Testis (tissue), 3 donors: ENCODE measurements around the gene PRKACG. TPM values are rescaled to one million over a fixed set of nuclear protein-coding genes. Genes with fewer than 3 reads are reported as not detected.
A peak's percentile ranks its signal among the peaks of the same experiment; 100 is the strongest.

Experiments used
- DNase-seq: peaks from one replicate; pipeline ENCODE4 v3.0.0-alpha.2; 2019
- H3K27ac ChIP-seq, 2 donors: fragments of 200-600 bp; sonication (generic); one replicate each; pipeline ENCODE4 v1.5.1; 2019
- H3K27me3 ChIP-seq: fragments of 200-600 bp; sonication (generic); one replicate; pipeline ENCODE4 v1.5.1; 2019
- H3K36me3 ChIP-seq: fragments of 200-600 bp; sonication (generic); one replicate; pipeline ENCODE4 v1.5.1; 2017; ENCODE audit warnings: low read depth; ENCODE audit errors: missing control alignments
- H3K4me1 ChIP-seq: fragments of 200-600 bp; sonication (generic); one replicate; pipeline ENCODE4 v1.5.1; 2019
- H3K4me3 ChIP-seq, 2 donors: fragments of 200-600 bp; sonication (generic); one replicate each; pipeline ENCODE4 v1.5.1; 2017 to 2019
- H3K9me3 ChIP-seq: fragments of 200-600 bp; sonication (generic); one replicate; pipeline ENCODE4 v1.5.1; 2017
- POLR2A ChIP-seq: fragments of 450-650 bp; IDR thresholded peaks from one replicate; pipeline ENCODE4 v1.6.1; 2017; ENCODE audit warnings: antibody characterized with exemption, mild to moderate bottlenecking, moderate library complexity
- WGBS, 2 donors: methylation state at CpG; one replicate each; pipeline ENCODE4 v1.1.5; 2018; 5-methylcytosine and 5-hydroxymethylcytosine counted together
- intact Hi-C: fragments of 100-400 bp; cut with DNase I; formaldehyde crosslinking; loops from one replicate; pipeline ENCODE4 v1.15.1; 2023; ENCODE audit warnings: low total_unique reads
- polyA plus RNA-seq: library from polyadenylated mRNA; stranded (reverse); fragments of 350-450 nt; fragmentation: Illumina TruSeq; extraction: RNeasy Lipid Tissue Mini Kit (QIAGEN cat#74804); gene quantifications from one replicate; pipeline ENCODE4 v1.2.3, GENCODE V29; 2014; ENCODE audit warnings: low read depth, low replicate concordance; ENCODE audit not compliant: insufficient read depth
- total RNA-seq, 2 donors: library from RNA; depleted of rRNA; stranded (reverse); fragments of >200 nt; gene quantifications; one replicate each; pipeline ENCODE4 v1.2.3, GENCODE V29; 2016
- TF ChIP-seq, protein P1 (sequence below), 3 experiments: fragments of 450-650 bp in 2 of 3; fragments of 200-600 bp in 1 of 3; sonication (generic) in 1 of 3; IDR thresholded peaks; one replicate each; pipeline ENCODE4 v1.5.1; 2016 to 2019; ENCODE audit warnings: antibody characterized with exemption in 3 of 3, mild to moderate bottlenecking in 2 of 3, moderate library complexity in 1 of 3

Gene PRKACG
- total and polyA plus RNA-seq, 3 donors from 2014 or later, result 14.0 to 46.5 (median 14.2) TPM

DNA sequence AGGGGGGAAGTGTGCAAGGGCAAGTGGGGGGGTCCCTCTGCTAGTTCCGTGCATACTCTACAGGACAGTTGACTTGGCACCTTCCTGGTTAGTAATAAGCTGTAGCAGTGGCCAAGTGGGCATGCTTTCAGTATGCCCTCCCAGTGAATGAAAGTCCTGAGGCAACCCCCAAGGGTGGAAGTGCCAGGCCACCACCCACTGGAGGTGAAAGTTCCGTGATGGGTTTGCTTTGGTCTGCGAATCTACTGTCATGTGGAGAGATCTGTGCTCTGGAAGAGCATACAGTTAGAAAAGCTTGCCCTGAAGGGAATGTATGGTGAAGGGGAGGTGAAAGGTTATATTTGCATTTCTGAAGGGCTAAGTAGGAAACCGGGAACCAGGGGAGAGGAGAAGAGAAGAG lies 31.9 kb upstream of the PRKACG start:
- WGBS, 2 donors, result 88% methylated on average over 4 of the region's 4 CpGs
- no peak overlapping the region for H3K4me3 ChIP-seq
- peaks cover 12% of the 10 kb centered on the region for H3K4me1 ChIP-seq
- no peaks in the 10 kb centered on the region for H3K9me3 ChIP-seq
- no peak for TF ChIP-seq POLR2A
- TF ChIP-seq, protein P1, sequence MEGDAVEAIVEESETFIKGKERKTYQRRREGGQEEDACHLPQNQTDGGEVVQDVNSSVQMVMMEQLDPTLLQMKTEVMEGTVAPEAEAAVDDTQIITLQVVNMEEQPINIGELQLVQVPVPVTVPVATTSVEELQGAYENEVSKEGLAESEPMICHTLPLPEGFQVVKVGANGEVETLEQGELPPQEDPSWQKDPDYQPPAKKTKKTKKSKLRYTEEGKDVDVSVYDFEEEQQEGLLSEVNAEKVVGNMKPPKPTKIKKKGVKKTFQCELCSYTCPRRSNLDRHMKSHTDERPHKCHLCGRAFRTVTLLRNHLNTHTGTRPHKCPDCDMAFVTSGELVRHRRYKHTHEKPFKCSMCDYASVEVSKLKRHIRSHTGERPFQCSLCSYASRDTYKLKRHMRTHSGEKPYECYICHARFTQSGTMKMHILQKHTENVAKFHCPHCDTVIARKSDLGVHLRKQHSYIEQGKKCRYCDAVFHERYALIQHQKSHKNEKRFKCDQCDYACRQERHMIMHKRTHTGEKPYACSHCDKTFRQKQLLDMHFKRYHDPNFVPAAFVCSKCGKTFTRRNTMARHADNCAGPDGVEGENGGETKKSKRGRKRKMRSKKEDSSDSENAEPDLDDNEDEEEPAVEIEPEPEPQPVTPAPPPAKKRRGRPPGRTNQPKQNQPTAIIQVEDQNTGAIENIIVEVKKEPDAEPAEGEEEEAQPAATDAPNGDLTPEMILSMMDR (IDR thresholded peaks at IDR 0.05), result no peak
- H3K36me3 ChIP-seq, result no peaks in the 10 kb centered on the region
- no peak for DNase-seq
- no peaks in the 10 kb centered on the region for H3K27me3 ChIP-seq
- intact Hi-C loops, result no loop called here
- no peak overlapping the region for H3K27ac ChIP-seq

DNA sequence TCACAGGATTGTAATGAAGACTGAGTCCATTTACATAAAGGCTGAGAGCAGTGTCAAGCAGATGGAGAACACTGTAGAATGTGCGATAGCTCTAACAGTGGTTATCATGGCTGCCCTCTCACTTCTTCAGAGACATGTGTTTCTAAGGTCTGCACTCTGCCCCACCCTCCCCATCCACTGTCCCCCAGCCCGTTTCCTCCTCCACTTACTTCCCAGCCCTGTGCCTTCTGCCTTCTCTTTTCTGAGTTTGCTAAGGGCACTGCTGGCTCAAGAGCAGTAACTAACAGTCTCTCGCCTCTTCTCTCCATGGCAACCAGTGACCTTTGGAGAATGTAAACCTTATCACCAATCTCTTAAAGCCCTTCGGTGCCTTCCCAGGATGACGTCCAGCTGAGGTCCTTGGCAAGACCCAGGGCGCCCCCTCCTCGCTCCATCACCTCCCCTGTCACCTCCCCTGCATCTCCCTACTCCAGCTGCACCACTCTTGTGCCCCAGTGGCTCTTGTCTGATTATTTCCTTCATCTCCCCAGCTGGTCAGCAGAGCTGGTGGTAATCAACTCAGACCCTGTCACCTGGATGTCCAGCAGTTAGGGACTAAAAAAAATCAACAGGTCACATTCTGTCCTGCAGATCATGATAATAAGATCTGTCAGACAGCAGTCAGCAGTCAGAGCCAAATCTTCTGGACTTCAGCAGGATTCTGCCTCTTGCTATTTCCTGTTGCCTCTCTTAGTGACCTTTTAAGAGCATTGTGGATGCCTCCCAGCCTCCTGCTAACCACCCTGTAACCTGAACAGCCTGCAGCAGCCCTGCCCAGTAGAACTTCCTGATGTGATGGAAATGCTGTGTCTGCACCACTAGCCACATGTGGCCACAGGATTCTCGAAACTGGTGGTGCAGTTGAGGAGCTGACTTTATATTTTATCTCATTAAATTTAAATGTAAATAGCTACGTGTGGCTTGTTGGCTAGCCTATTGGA lies 30.6 kb upstream of the PRKACG start:
- Histone ChIP-seq H3K27ac (peak overlapping the region; percentile 50 to 64), H3K36me3 (no peaks in the 10 kb centered on the region), H3K9me3 (no peaks in the 10 kb centered on the region), H3K4me3 (no peak overlapping the region), H3K4me1 (peaks cover 12% of the 10 kb centered on the region), H3K27me3 (no peaks in the 10 kb centered on the region)
- 54 to 59% methylated on average over 9 of the region's 9 CpGs for WGBS, 2 donors
- TF ChIP-seq, protein P1 (IDR thresholded peaks at IDR 0.05), result no peak
- no peak for TF ChIP-seq POLR2A
- intact Hi-C loops, result no loop called here
- DNase-seq, result no peak

GRCh38 chr9:69040646-69041045 lies 26.7 kb upstream of the PRKACG start:
- Histone ChIP-seq H3K4me1 (peaks cover 25% of the 10 kb centered on the region), H3K9me3 (no peaks in the 10 kb centered on the region), H3K4me3 (no peak overlapping the region), H3K27ac (no peak overlapping the region), H3K27me3 (no peaks in the 10 kb centered on the region), H3K36me3 (no peaks in the 10 kb centered on the region)
- intact Hi-C loops, result no loop called here
- TF ChIP-seq, protein P1 (IDR thresholded peaks at IDR 0.05), result no peak
- TF ChIP-seq POLR2A, result no peak
- DNase-seq, result no peak
- 93 to 98% methylated on average over 2 of the region's 2 CpGs for WGBS, 2 donors

- H3K9me3 ChIP-seq, result no peaks in the 10 kb centered on the region
- peak overlapping the region; percentile 71 to 73 for H3K4me3 ChIP-seq
- no peaks in the 10 kb centered on the region for H3K36me3 ChIP-seq
- TF ChIP-seq, protein P1 (IDR thresholded peaks at IDR 0.05), result no peak
- TF ChIP-seq POLR2A, result no peak
- intact Hi-C loops, result no loop called here
- DNase-seq, result no peak
- no peaks in the 10 kb centered on the region for H3K27me3 ChIP-seq
- H3K27ac ChIP-seq, result peak overlapping the region; percentile 83 to 85
- H3K4me1 ChIP-seq, result peaks cover 13% of the 10 kb centered on the region
- WGBS, 2 donors, result 16 to 20% methylated on average over 10 of the region's 10 CpGs
These were observed 22.9 kb upstream of the PRKACG start for GRCh38 chr9:69036799-69037198.
